Measurements from ENCODE around the gene PGAP2.
A peak's percentile ranks its signal among the peaks of the same experiment; 100 is the strongest.
"Not testable (repeated sequence)": the region's sequence is repeated elsewhere in the genome, so short reads cannot be mapped to it uniquely, and the experiment has no call there.

The PGAP2 gene

DNA sequence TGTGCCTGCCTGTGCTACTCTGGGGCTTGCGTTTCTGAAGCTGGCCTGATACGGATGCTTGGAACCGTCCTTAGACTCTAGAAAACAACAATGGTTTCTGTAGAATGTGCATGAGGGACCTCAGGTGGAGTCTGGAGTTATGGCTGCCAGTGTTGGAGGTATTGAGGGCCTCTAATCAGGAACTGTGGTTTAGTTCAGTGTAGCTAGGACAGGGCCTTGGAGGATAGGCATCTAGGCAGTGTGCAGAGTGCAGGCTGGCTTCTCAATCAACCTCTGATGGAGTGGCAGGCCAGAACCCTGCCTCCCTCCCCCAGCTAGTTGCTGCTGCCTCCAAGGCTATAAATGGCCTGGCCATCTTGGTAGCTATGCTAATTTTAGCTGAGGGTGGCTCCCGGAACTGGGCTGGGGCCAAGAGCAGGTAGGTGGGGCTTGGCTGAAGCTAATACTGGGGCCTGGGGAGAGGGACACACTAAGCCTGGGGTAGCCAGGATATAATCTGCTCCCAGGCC is 51.1 kb downstream of the PGAP2 start:
- peak; percentile 63 for DNase-seq

- no peak for DNase-seq
Measured at GRCh38 chr11:3860375-3860774, 52.0 kb downstream of the PGAP2 start.

DNA sequence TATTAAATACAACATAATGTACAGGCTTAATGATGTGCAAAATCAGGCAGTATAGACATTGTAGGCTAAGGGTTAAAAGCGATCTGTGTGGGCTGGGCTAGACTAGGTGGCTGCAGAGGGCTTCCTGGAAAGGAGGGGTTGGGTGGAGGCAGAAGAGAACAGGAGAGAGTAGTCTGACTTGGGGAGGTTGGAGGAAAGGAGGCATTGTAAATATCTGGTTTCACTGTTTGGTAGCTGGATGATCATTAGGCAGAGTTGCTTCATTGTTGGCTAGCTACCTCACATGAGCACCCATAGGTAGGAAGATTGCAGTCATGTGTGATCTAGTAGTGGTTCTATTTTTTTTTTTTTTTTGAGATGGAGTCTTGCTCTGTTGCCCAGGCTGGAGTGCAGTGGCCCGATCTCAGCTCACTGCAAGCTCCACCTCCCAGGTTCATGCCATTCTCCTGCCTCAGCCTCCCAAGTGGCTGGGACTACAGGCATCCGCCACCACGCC is 52.6 kb downstream of the PGAP2 start:
- not testable (repeated sequence) for DNase-seq

DNA sequence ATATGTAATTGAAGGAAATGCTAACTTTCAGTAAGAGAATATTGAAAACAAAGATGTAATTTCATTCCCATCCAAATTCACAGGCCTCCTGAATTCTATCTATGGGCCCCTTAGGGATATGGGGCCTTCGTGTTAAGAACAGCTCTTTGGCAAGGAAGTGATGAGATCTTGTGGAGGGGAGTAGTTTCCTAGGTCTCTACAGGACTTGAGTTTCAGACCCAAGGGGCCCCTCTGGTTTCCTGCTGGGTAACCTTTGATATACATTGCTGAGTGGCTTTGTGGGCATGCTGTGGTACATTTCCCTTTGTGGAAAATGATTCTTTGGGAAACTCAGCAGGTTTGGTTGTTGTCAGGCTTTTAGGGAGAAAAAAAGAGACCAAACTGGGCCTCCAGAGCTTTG is 53.3 kb downstream of the PGAP2 start:
- DNase-seq: peak; percentile 27

DNA sequence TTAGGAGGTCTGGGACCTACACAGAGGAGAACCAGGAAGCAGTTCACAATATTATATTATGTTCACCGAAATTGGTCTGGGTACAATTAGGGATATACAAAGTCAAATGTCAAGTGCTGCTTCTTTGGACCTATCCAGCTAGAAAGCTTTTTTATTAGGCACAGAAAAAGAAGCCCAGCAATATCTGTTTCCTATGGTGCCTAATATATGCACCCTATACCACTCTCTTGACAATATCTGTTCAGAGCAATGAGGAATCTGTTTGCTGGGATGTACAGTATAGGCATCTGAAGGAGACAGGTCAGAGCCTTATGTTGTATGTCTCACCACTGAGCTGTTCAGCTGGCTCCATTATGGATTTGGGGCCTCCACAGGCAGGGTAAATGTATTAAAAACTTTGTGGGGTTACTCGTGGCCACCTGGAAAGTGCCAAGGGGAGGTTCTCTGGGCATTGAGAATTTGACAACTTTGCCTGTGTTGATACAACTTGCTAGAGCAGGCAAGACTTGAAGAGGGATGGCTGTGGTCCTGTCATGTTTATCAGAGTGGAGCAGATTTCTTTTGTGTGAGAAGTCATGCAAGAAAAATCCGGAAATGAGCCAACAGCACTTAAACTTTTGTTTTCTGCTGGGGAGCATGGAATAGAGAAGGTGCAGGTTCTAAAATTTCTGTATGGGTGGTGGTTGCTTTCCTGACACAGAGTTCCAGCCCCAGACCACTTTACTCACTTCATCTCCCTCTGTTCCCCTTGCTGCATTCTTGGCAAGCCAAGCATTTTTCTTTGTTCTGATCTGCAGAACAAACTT is 57.2 kb downstream of the PGAP2 start:
- DNase-seq: no peak

GRCh38 chr11:3866206-3866605 is 57.8 kb downstream of the PGAP2 start:
- no peak for DNase-seq

- DNase-seq: no peak
Measured at GRCh38 chr11:3866836-3867208, 58.5 kb downstream of the PGAP2 start.

DNA sequence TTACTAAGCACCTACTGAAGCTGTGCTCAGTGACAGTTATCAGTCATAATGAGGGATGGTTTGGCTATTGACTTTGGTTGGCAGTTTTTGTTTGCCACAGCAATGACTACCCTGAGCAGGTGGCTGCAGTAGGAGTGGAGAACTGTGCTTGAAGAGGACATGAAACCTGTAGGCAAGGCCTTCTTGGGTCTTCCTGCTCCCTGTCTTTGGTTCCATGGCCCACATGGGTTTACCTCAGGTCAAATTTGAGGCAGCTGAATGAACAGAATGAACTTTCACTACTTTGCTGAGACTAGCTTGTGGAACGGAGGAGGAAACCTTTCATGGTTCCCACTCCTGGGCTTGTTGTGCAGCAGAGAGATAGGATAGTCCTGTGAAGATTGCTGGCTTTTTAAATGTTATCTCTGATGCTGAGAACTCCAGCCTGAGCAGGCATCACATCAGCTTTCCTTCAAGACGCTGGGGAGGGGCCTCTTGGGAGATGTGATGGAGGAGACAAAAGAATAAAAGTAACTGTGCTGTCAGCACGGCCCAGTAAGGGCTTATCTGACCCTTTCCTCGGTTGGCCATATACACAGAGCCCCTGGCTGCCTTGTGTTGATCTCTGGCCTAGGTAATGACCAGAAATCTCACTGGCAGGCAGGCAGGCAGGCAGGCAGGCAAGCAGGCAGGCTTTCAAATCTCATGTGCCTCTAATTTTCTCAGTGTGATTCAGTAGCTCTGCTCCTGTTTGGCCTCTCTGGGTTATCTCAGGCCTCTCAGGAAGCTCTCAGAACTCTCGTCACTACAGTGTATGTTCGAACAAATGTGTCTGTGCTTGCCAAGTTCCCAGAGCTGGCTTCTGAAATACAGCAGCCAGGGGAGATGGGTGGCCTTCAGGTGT is 59.1 kb downstream of the PGAP2 start:
- no peak for DNase-seq

DNA sequence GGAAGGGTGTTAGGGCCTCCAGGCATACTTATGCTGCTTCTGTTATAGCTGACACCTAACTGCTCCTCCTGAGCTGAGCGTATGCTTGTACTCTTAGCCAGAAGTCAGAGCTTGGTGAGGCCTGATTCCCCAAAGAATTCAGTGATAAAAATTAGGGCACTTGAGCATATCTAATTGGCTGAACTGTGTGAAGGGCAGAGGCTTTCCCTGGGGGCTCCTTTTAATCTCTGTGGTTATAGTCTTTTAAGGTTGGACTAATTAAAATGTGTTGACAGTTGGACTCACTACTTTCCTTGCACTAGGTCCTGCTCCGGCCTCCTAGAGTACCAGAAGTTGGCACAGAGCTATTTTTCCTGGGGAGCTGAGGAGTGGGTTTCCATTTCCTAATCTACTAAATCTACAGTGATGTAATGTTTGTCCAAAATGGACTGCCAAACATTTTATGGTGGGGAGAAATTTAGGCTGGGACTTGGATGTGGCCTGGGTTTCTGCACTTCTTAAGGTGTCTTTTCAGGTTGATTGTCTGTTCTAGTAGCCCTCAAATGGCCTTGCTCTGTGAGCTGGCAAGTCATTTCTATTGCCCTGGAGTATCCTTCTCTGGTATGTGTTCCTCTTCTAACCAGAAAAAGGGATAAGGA is 65.5 kb downstream of the PGAP2 start:
- no peak for DNase-seq
